ENCODE data around the gene DLG2. TPM values are rescaled to one million over a fixed set of nuclear protein-coding genes. Genes with fewer than 3 reads are reported as not detected.
A peak's percentile ranks its signal among the peaks of the same experiment; 100 is the strongest.

DLG2 gene
- polyA plus RNA-seq, 6 donors from 2014 or later = 0.93 to 2.4 (median 1.3) TPM

GRCh38 chr11:83659466-83659865 is 1967.7 kb downstream of the DLG2 start:
- Mint-ChIP-seq H3K27me3 (peaks cover 11 to 15% (median 11%) of the 10 kb centered on the region in 3 donors), H3K9me3 (peaks cover 0 to 2% (median 0%) of the 10 kb centered on the region in 7 donors), H3K27ac (peak overlapping the region in 1 of 6 donors; percentile 25), H3K4me1 (no peaks in the 10 kb centered on the region), H3K4me3 (no peak overlapping the region), H3K36me3 (no peaks in the 10 kb centered on the region)
- no peak for DNase-seq
- ATAC-seq (ENCODE audit: low read depth in 2 of 2) = no peak

- Mint-ChIP-seq H3K36me3 (no peaks in the 10 kb centered on the region), H3K27me3 (peaks cover 14 to 21% (median 20%) of the 10 kb centered on the region in 3 donors), H3K4me1 (no peaks in the 10 kb centered on the region), H3K9me3 (no peaks in the 10 kb centered on the region), H3K27ac (no peak overlapping the region), H3K4me3 (no peak overlapping the region)
- ATAC-seq (ENCODE audit: low read depth in 2 of 2) (no peak), DNase-seq (no peak)
Measured at GRCh38 chr11:83656796-83657330, 1970.3 kb downstream of the DLG2 start.

- no peak overlapping the region for H3K4me3 Mint-ChIP-seq
- H3K4me1 Mint-ChIP-seq = no peaks in the 10 kb centered on the region
- peaks cover 9 to 21% (median 20%) of the 10 kb centered on the region in 3 donors for H3K27me3 Mint-ChIP-seq
- no peaks in the 10 kb centered on the region for H3K9me3 Mint-ChIP-seq
- H3K27ac Mint-ChIP-seq = no peak overlapping the region
- ATAC-seq (ENCODE audit: low read depth in 2 of 2) = no peak
- H3K36me3 Mint-ChIP-seq = no peaks in the 10 kb centered on the region
- no peak for DNase-seq
Measured at GRCh38 chr11:83655976-83656375, 1971.2 kb downstream of the DLG2 start.

- ATAC-seq (ENCODE audit: low read depth in 2 of 2) (no peak), DNase-seq (no peak)
- no peak overlapping the region for H3K27ac Mint-ChIP-seq
- no peak overlapping the region for H3K4me3 Mint-ChIP-seq
- peaks cover 19 to 53% (median 25%) of the 10 kb centered on the region in 3 donors for H3K27me3 Mint-ChIP-seq
- no peaks in the 10 kb centered on the region for H3K9me3 Mint-ChIP-seq
- H3K4me1 Mint-ChIP-seq = no peaks in the 10 kb centered on the region
- no peaks in the 10 kb centered on the region for H3K36me3 Mint-ChIP-seq
Measured at GRCh38 chr11:83649528-83649855, 1977.7 kb downstream of the DLG2 start.

GRCh38 chr11:83648610-83649527 is 1978.3 kb downstream of the DLG2 start:
- H3K9me3 Mint-ChIP-seq = no peaks in the 10 kb centered on the region
- H3K36me3 Mint-ChIP-seq = no peaks in the 10 kb centered on the region
- H3K4me1 Mint-ChIP-seq = no peaks in the 10 kb centered on the region
- no peak overlapping the region for H3K27ac Mint-ChIP-seq
- H3K4me3 Mint-ChIP-seq = no peak overlapping the region
- no peak for ATAC-seq (ENCODE audit: low read depth in 2 of 2)
- DNase-seq = no peak
- peaks cover 14 to 47% (median 25%) of the 10 kb centered on the region in 3 donors for H3K27me3 Mint-ChIP-seq

- no peak for ATAC-seq (ENCODE audit: low read depth in 2 of 2)
- no peaks in the 10 kb centered on the region for H3K9me3 Mint-ChIP-seq
Measured at GRCh38 chr11:83645561-83645960, 1981.6 kb downstream of the DLG2 start.

GRCh38 chr11:83643115-83643514 is 1984.0 kb downstream of the DLG2 start:
- ATAC-seq (ENCODE audit: low read depth in 2 of 2) (no peak), DNase-seq (no peak)
- Mint-ChIP-seq H3K4me1 (peaks cover 0 to 6% (median 5%) of the 10 kb centered on the region in 3 donors), H3K4me3 (no peak overlapping the region), H3K9me3 (no peaks in the 10 kb centered on the region), H3K27me3 (peaks cover 13 to 51% (median 28%) of the 10 kb centered on the region in 3 donors), H3K36me3 (no peaks in the 10 kb centered on the region), H3K27ac (peak overlapping the region in 1 of 6 donors; percentile 76)

More at GRCh38 chr11:83645561-83645960, 1981.6 kb downstream of the DLG2 start:
- H3K27ac Mint-ChIP-seq = no peak overlapping the region
- no peaks in the 10 kb centered on the region for H3K36me3 Mint-ChIP-seq
- no peak for DNase-seq
- peaks cover 10 to 51% (median 21%) of the 10 kb centered on the region in 3 donors for H3K27me3 Mint-ChIP-seq
- H3K4me3 Mint-ChIP-seq = no peak overlapping the region
- peaks cover 0 to 6% (median 5%) of the 10 kb centered on the region in 3 donors for H3K4me1 Mint-ChIP-seq

GRCh38 chr11:83642500-83642899 is 1984.6 kb downstream of the DLG2 start:
- H3K36me3 Mint-ChIP-seq = no peaks in the 10 kb centered on the region
- no peak overlapping the region for H3K27ac Mint-ChIP-seq
- H3K4me1 Mint-ChIP-seq = peaks cover 0 to 6% (median 5%) of the 10 kb centered on the region in 3 donors
- H3K4me3 Mint-ChIP-seq = no peak overlapping the region
- no peaks in the 10 kb centered on the region for H3K9me3 Mint-ChIP-seq
- no peak for ATAC-seq (ENCODE audit: low read depth in 2 of 2)
- H3K27me3 Mint-ChIP-seq = peaks cover 14 to 46% (median 28%) of the 10 kb centered on the region in 3 donors
- no peak for DNase-seq

- ATAC-seq (ENCODE audit: low read depth in 2 of 2) (no peak), DNase-seq (no peak)
- Mint-ChIP-seq H3K27ac (no peak overlapping the region), H3K4me3 (no peak overlapping the region), H3K9me3 (no peaks in the 10 kb centered on the region), H3K27me3 (peaks cover 9 to 39% (median 23%) of the 10 kb centered on the region in 3 donors), H3K4me1 (peaks cover 0 to 6% (median 5%) of the 10 kb centered on the region in 3 donors), H3K36me3 (no peaks in the 10 kb centered on the region)
Measured at GRCh38 chr11:83641511-83641910, 1985.6 kb downstream of the DLG2 start.

- H3K27ac Mint-ChIP-seq = no peak overlapping the region
Measured at GRCh38 chr11:83639995-83640758, 1987.0 kb downstream of the DLG2 start.

GRCh38 chr11:83635166-83635565 is 1992.0 kb downstream of the DLG2 start:
- ATAC-seq (ENCODE audit: low read depth in 2 of 2) (no peak), DNase-seq (no peak)
- no peaks in the 10 kb centered on the region for H3K4me1 Mint-ChIP-seq
- H3K4me3 Mint-ChIP-seq = no peak overlapping the region
- no peaks in the 10 kb centered on the region for H3K9me3 Mint-ChIP-seq
- H3K27ac Mint-ChIP-seq = no peak overlapping the region
- peaks cover 9 to 24% (median 18%) of the 10 kb centered on the region in 3 donors for H3K27me3 Mint-ChIP-seq
- H3K36me3 Mint-ChIP-seq = no peaks in the 10 kb centered on the region

More at GRCh38 chr11:83639995-83640758, 1987.0 kb downstream of the DLG2 start:
- Mint-ChIP-seq H3K4me3 (no peak overlapping the region), H3K4me1 (peaks cover 0 to 6% (median 5%) of the 10 kb centered on the region in 3 donors), H3K27me3 (peaks cover 9 to 42% (median 18%) of the 10 kb centered on the region in 3 donors), H3K9me3 (no peaks in the 10 kb centered on the region), H3K36me3 (no peaks in the 10 kb centered on the region)
- no peak for ATAC-seq (ENCODE audit: low read depth in 2 of 2)
- DNase-seq = no peak

GRCh38 chr11:83630211-83630610 is 1996.9 kb downstream of the DLG2 start:
- H3K27me3 Mint-ChIP-seq = peaks cover 5 to 21% (median 16%) of the 10 kb centered on the region in 3 donors
- H3K9me3 Mint-ChIP-seq = peaks cover 0 to 2% (median 0%) of the 10 kb centered on the region in 7 donors
- no peak for ATAC-seq (ENCODE audit: low read depth in 2 of 2)
- no peak overlapping the region for H3K4me3 Mint-ChIP-seq
- H3K27ac Mint-ChIP-seq = no peak overlapping the region
- H3K4me1 Mint-ChIP-seq = no peaks in the 10 kb centered on the region
- no peak for DNase-seq
- no peaks in the 10 kb centered on the region for H3K36me3 Mint-ChIP-seq

- Mint-ChIP-seq H3K27ac (no peak overlapping the region), H3K4me1 (no peaks in the 10 kb centered on the region)
- ATAC-seq (ENCODE audit: low read depth in 2 of 2) = no peak
Measured at GRCh38 chr11:83629775-83630174, 1997.4 kb downstream of the DLG2 start.

More at GRCh38 chr11:83629775-83630174, 1997.4 kb downstream of the DLG2 start:
- H3K27me3 Mint-ChIP-seq = peaks cover 5 to 25% (median 14%) of the 10 kb centered on the region in 3 donors
- no peak for DNase-seq
- peaks cover 0 to 2% (median 0%) of the 10 kb centered on the region in 7 donors for H3K9me3 Mint-ChIP-seq
- no peaks in the 10 kb centered on the region for H3K36me3 Mint-ChIP-seq
- no peak overlapping the region for H3K4me3 Mint-ChIP-seq
